HFF-Myc (cell line): ENCODE measurements around the gene PDE11A.

Experiments
- DNase-seq: peaks from one replicate; pipeline ENCODE4 v3.0.0-alpha.2; 2011; ENCODE audit warnings: low read depth; ENCODE audit errors: extremely low read depth
- H3K4me3 ChIP-seq: replicated peaks from 2 replicates; pipeline ENCODE4 v1.5.1; 2011; ENCODE audit warnings: low read depth, mild to moderate bottlenecking, control low read depth, low read length
- CTCF ChIP-seq: IDR thresholded peaks from 2 replicates; pipeline ENCODE4 v1.5.1; 2012; ENCODE audit warnings: mild to moderate bottlenecking, low read depth, low read length, control low read depth; ENCODE audit errors: missing control alignments

Gene PDE11A

GRCh38 chr2:178012639-178013038 lies 59.9 kb downstream of the PDE11A start:
- TF ChIP-seq CTCF = no peak
- DNase-seq = no peak
- H3K4me3 ChIP-seq = no peak overlapping the region

DNA sequence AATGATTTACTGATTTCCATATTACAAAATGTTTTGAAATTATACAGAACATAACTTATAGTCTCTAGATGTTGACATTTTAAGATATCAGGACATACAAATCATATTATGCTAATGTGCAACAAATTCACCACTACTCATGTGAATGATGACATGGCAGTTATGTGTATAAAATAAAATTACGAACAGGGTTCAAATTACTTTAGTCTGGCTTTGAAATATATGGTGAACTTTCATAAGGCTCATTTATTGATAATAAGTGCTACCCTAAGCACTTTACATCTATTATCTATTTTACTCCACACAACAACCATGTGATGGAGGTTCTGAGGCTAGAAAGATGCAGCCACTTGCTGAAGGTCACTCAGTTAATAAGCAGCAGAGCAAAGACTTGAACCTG lies 62.8 kb downstream of the PDE11A start:
- H3K4me3 ChIP-seq = no peak overlapping the region
- no peak for DNase-seq
- TF ChIP-seq CTCF = no peak

DNA sequence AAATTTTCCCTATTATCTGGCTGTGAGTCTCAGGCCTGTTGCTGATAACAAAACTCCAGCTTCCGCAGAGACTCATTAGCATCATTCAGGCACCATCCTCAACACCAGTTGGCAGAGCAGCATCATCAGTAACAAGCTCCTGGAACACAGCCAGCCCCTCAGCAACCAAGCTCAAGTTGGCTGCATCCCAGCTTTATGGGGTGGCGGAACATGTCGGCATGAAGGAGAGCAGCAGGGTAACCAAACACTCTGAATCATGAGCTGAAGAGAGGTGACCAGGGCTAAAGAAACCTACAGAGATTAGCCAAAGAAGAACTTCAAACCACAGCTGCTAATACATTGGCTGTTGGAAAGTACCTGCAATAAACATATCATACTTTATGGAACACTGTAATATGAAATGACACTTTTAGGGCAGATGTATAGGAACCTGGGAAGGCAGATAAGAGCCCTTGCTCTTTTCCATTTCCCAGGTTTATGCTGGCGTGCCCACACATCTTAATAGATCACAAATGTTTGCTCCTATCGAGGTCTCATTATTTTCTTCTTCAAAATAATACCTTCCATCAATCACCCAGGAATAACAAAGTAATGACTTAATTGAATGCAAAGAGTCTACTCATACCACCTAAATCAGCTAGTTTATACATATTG lies 63.8 kb downstream of the PDE11A start:
- peak; percentile 27 for DNase-seq
- no peak for TF ChIP-seq CTCF
- H3K4me3 ChIP-seq = no peak overlapping the region

- no peak overlapping the region for H3K4me3 ChIP-seq
- TF ChIP-seq CTCF = no peak
- DNase-seq = no peak
Measured at GRCh38 chr2:178006710-178007109, 65.9 kb downstream of the PDE11A start.

- TF ChIP-seq CTCF = no peak
Measured at GRCh38 chr2:178005756-178006155, 66.8 kb downstream of the PDE11A start.

DNA sequence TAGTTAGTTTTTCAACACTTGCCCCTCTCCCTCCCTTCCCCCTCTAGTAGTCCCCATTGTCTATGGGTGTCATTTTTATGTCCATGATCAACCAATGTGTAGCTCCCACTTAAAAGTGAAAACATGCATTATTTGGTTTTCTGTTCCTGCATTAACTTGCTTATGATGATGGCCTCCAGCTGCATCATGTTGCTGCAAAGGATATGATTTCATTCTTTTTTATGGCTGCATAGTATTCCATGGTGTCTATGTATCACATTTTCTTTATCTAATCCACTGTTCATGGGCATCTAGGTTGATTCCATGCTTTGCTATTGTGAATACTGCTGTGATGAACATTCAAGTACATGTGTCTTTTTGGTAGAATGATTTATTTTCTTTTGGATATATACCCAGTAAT lies 70.5 kb downstream of the PDE11A start:
- H3K4me3 ChIP-seq = no peak overlapping the region
- no peak for TF ChIP-seq CTCF
- no peak for DNase-seq

More at GRCh38 chr2:178005756-178006155, 66.8 kb downstream of the PDE11A start:
- no peak for DNase-seq
- no peak overlapping the region for H3K4me3 ChIP-seq

GRCh38 chr2:177998996-177999395 lies 73.6 kb downstream of the PDE11A start:
- no peak for DNase-seq
- TF ChIP-seq CTCF = no peak
- no peak overlapping the region for H3K4me3 ChIP-seq
